ENCODE measurements around the gene TSPAN18.

Gene TSPAN18

DNA sequence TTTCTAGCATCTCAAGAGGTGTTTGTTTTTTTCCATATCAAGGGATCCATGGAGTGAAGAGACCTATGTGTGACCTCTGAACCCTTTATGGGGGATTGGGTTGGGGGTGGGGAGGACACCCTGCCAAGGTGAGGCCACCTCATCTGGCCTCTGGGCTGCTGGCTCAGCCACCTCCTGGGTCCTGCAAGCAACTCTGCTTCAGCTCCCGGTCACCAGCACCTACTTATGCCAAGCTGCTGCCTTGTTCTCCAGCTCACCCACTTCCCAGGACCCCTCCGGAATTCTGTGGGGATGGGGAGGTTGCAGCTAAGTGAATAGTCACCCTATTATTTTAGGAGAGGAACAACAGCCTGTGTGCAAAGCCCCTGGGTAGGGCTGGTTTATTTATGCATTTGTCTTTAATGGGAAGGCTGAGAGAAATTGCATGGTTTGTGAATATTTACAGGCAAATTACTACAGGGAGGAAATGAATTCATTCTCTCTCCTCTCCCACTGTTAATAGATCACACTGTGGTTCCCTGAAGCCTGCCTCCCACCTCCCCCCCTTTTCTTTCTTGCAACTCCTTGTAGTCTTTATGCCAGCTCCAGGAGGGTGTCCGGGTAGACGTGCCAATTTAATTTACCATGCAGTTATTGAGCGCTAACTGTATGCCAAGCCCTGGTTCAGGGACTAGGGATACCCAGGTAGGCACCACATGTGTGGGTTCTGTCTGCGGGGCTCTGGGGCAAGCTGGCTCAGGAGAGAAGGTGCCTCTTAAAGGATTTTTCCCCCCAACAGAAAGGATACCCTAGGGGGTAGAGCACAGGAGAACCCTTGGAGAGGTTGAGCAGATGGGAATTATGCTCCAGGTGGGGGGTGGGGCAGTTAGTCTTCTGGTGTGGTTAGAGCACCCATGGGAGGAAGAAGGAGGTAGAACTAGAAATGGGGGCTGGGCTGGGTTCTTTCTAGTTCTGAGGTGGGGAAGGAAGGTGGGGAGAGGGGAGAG, 50.7 kb downstream of the TSPAN18 start:
- no peak for DNase-seq (ENCODE audit: low read depth)

DNA sequence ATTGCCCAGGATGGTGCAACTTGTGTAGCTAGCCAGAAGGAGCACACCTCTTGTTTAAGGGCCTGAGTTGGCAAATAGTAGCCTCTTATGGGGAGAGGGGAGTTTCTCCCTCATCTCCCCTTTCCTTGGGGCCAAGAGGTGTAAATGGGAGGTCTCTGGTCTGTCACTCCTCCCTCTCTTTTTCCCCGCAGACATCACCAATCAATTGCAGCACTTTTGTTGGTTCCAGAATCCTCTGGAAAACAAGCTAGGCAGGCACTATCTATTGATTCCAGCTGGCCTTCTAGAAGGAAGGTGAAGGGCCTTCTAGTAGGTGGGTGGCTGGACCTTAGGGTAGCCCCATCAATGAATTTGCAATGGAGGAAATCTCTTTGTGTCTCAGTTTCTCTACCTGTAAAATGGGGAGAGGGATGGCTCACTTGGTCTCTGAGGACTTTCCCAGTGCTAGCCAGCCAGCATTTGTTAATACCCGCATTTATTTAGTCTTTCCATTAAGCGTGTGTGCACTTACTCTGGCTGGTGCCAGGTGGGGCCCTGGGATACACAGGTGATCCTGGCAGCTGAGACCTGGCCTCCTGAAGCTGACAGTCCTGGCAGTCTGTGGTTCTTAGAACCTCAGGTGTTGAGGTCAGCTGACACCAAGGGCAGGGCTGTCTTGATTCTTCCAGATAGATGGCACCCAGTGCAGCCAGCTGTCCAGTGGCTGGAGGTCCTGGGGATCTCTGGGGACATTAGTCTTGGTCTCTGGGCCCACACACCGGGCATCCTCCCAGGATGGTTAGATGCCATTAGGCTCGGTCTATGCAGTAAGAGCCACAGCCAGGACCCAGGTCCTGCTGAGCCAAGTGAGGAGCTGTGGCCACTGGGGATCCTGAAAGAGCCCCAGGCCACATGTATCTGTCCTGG, 51.7 kb downstream of the TSPAN18 start:
- DNase-seq (ENCODE audit: low read depth): no peak

DNA sequence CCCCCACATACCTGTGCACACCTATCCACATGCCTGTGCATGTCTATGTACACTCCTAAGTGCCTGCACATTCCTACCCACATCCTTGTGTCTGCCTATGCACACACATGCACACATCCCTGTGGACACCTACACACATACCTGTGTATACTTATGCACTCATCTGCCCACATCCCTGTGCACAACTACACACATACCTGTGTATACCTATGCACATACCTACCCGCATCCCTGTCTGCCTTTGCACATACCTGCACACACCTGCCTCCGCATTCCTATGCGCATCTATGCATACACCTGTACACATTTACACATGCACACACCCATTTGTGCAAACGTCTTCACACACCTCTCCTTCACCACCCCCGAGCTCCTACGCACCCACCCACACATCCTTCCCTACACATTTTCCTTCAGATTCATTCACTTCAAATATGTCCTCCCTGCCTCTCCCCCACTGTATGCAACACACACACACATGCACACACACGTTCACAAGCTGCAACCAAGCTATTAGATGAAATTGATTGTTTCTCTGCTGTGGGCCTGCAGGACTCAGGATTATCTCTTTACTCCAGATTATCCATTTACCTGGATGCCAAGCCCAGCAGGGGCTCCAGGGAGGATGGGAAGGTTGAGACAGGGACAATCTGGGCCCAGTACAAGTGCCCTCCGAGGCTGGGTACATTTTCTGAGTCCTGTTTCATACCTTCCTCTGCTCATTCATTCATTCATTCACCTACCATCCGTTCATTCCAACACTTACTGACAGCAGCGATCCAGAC, 53.2 kb downstream of the TSPAN18 start:
- no peak for DNase-seq (ENCODE audit: low read depth)

DNA sequence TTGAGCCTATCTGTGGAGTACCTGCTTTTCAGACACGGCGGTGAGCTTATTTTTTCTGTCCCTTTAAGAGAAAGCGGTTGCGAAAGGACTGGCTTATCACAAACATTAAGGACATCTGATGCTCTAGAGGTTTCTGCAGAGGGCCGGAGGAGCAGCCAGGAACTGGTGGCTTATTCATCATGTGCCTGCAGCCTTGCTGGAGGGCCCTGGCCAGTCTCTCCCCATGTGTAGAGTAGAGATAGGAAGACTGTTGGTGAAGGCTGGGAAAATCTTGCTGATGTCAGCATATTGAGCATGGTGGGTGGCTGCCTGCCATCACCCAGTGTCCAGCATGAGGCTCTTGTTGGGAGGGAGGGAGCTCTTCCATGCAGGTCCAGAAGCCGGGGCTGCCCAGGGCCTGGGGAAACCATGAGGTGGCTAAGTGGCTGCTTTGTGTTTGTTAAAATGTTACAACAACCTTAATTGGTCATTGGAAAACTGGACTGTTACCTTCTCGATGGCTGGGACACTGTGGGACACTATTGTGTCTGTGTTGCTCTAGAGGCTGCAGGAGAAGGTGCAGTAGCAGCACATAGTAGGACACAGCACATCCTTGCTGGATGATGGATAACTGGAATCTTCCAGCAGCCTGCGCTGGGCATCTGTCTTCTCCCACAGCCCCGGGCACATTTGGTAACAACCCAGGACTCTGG, 54.3 kb downstream of the TSPAN18 start:
- no peak for DNase-seq (ENCODE audit: low read depth)

DNA sequence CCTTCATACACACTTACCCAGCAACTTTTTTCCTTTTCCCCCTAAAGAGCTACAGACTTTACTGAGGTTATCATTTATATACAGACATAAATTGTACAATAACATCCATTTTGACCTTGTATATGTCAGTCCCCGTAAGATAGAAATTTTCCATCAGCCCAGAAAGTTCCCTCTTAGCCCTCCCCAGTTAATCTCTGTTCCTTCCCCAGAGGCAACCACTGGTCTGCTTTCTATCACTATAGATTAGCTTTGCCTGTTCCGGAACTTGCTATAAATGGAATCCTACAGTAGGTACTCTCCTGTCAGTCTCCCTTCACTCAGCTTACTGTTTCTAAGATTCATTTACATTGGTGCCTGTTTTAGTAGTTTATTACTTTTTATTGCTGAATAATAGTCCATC, 54.9 kb downstream of the TSPAN18 start:
- DNase-seq (ENCODE audit: low read depth): no peak

DNA sequence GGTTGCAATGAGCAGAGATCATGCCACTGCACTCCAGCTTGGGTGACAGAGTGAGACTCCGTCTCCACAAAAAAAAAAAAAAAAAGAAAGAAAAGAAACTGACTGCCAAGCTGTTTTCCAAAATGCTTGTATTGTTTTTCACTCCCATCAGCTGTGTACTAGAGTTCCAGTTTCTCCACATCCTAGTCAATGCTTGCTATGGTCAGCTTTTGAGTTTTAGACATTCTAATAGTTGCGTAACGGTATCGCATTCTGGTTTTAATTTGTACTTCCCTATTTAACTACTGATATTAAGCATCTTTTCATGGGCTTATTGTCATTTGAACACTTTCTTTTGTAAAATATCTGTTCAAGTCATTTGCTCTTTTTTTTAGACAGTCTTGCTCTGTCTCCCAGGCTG, 55.7 kb downstream of the TSPAN18 start:
- DNase-seq (ENCODE audit: low read depth): no peak

DNA sequence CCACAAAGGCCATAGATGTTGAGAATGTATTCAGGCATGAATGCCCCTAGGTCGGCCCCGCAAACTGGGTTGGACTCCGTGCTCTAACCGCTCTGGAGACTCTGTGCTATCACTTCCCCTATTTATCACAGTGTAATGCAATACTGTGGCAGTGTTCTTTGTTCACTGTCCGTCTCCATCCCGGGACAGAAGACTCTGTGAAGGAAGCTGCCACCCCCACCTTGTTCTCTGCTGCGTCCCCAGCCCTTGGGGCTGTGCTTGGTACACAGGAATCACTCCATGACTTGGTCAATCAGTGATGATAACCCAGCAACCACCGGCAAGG, 57.6 kb downstream of the TSPAN18 start:
- DNase-seq (ENCODE audit: low read depth): no peak

DNA sequence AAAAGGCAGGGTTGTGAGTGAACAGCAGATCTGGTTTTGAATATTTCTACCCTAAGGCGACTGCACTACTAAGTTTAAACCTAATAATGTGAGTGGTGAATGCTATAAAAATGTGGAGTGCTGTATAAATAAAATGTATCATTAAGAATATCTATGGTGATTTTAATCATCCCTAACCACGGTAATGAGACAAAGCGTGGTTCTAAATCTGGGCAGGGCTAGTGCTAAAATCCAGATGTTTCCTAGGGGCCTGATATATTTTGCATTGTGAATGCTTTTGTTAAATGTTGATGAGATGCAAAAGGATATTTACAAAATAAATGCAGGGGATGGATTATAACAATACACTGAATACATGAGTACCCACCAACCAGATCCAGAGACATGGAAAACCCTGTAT, 58.1 kb downstream of the TSPAN18 start:
- DNase-seq (ENCODE audit: low read depth): no peak

DNA sequence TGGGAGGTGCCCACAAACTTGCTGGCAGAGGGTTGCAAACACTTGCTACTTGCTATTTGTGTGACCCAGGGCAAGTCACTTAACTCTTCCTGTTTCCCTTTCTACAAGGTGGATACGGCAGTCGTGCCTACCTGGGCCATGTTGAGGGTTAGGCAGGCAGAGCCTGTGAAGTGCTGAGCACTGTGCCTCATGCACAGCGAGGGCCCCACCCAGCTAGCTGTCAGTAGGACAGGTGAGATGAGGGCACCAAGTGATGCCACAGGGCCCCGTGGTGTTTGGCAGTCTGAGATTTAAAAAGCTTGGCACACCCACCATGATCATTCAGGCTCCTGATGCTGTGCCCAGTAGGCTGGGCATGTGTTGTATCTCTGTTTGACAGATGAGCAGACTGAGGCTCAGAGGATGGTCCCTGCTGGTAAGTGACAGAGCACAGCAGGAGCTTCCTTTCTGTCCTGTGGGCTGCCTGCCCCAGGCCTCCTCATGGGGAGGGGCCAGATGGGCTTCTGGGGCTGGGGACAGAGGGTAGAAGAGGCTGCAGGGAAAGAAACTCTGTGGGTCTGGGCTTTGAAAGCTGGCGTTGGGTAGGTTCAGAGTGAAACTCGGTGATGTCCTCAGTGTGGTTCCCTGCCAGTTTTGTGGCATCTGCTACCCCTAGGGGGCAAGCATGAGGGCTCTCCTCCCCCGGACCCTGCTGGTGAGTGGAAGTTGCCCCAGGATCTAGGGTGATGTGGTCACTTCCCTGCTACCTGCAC, 59.3 kb downstream of the TSPAN18 start:
- no peak for DNase-seq (ENCODE audit: low read depth)

DNA sequence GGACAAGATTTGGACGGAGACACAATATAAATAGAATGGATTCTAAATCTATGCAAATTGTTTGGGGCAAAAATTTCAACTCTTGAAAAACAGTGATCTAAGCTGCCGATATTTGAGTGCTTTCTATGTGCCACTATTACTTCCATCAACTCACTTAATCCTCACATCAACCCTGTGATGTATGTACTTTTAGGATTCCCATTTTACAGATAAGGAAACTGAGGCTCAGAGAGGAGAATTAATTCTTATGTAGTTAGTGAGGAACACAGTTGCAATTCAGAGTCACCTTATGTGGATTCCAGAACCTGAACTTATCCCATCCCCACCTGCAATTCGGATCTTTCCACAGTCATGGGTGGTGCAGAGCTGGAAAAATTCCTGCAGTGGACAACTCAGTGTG, 60.3 kb downstream of the TSPAN18 start:
- no peak for DNase-seq (ENCODE audit: low read depth)

DNA sequence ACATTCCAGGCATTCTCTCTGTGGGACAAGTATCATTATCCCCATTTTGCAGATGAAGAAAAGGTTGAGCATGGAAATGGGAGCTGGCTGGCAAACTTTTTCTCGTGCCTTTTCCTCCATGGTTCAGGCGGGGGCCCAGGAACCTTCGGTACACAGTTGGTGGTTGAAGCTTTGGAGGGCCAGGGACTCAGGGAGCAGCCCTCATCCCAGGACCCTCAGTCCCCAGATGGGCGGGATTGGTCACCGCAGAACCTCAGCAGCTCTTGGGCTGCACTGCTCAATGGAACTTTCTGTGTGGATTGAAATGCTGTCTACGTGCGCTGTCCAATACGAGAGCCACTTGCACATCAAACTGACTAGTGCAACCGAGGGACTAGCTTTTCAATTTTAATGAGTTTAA, 61.2 kb downstream of the TSPAN18 start:
- no peak for DNase-seq (ENCODE audit: low read depth)

DNA sequence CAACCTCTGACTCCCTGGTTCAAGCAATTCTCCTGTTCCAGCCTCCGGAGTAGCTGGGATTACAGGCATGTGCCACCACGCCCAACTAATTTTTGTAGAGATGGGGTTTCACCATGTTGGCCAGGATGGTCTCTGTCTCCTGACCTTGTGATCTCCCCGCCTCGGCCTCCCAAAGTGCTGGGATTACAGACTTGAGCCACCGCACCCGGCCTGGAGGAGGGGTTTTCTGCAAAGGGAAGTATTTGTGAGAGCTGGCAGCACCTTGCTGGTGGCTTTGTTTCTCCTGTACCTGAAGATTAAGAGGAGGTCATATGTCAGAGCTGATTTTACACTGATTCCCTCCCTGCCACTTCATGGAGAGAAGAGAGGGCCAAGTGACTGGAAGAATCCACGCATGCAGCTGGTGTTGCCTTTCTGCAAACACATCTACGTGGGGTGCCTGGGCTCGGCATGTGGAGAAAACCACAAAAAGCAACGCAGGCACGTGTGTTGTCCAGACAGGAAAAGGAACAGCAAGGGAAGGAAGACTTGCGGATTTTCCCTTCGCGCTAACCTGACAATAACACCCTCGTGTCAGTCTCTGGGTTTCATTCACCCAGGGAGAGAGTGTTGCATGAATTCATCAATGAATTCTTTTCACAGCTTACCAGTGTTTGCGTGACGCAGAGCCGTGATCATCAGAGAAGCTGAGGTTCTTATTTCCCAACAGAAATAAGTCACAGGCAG, 61.9 kb downstream of the TSPAN18 start:
- no peak for DNase-seq (ENCODE audit: low read depth)

DNA sequence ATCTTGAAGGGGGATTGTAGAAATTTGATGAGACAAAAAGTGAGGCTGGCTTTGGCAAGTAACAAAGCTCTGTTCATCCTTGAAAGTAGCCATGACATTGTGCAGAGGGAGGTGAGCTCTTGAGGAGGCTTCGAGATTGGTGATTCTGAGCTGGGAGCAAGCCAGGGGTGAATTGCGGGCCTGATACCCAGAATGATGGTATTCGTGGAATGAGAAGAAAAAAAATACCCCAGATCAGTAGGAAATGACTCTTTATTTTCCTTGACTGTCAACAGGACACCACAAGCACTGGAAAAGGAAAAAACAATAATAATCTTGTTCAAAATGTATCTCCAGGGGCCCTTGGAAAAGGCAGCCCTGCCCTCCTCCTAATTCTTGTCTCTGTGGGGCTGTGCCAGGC, 62.7 kb downstream of the TSPAN18 start:
- DNase-seq (ENCODE audit: low read depth): no peak

DNA sequence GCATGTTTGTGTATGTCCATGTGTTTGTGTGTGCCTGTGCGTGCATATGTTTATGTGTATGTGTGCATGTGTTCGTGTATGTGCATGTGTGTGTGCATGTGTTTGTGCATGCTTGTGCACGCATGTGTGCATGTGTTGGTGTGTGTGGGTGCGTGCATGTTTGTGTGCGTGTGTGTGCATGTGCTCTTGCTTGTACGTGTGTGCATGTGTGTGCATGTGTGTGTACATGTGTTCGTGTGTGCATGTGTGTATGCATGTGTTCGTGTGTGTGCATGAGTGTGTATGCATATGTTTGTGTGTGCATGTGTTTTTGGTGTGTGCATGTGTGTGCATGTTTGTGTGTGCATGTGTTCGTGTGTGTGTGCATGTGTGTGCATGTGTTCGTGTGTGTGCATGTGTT, 63.4 kb downstream of the TSPAN18 start:
- DNase-seq (ENCODE audit: low read depth): no peak

DNA sequence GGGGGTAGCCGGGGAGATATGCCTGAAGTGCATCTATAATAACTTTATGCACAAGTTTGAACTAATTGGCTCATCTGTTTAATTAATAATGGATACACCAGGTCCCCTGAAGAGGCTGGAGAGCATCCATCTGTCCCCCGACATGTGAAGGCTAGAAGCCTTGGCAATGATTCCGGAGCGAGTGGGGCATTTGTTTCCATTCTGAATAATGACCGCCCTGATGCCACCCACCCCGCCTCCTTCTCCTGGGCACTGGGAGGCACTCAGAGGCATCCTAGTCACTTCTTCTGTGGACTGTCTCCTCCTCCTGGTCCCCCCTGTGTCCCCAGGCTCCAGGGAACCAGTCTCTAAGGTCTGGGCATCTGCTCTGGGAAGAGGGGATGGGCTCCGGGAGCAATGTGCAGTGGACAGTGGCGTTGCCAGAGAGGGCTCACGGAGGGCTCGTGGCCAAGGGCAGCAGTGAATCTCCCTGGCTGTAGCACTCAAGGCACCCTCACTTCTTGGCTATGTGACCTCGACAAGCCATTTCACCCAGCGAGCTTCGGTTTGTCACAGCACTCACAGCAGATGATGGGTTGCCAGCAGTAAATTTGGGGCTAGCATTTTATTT, 64.7 kb downstream of the TSPAN18 start:
- no peak for DNase-seq (ENCODE audit: low read depth)

DNA sequence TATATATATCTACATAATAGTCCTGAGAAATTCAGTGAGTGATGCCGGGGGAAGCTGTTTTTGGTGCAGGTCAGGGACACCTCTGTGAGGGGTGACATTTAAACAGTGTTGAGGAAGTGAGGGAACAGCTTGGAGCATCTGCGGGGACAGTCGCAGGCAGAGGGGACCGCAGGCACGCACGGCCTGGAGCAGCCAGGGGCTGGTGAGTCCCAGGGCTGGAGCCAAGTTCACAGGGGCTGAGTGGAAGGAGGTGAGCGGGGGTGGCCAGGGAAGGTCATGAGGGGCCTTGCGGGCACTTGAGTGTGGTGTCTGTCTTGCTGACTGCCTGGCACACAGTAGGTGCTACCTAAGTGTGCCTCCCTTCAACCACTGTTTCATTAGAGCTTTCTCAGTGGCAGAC, 65.4 kb downstream of the TSPAN18 start:
- no peak for DNase-seq (ENCODE audit: low read depth)

DNA sequence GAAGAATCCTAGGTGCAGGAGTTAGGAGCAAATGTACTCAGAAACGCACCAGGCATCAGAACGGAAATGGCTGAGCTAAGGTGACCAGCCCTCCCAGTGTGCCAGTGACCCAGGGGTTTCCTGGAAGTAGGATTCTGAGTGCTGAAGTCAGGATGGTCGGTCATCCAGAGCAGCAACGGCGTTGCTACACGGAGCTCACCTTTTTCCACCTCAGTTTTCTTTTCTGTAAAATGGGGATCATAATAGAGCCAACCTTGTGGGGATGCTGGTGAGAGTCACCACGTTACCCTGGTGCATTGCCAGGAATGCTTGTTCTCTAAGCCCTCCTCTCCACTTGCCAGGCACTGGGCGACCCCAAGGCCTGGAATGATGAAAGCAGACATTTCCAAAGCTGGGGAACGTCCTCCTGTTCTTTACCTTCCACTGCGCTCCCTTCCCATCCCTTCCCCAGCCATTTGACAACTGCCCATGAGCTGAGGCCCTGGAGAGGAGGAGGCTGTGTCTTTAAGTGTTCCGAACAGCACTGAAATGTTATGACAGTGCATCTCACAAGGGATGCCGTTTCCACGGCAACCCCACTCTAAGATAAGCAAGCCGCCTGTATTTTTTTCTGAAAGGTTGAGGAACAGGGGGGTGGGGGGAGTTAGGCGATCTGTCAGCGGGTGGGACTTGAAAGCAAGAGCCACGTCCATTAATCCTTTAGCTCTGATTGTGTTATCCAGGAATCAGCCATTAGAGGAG, 66.8 kb downstream of the TSPAN18 start:
- DNase-seq (ENCODE audit: low read depth): no peak

DNA sequence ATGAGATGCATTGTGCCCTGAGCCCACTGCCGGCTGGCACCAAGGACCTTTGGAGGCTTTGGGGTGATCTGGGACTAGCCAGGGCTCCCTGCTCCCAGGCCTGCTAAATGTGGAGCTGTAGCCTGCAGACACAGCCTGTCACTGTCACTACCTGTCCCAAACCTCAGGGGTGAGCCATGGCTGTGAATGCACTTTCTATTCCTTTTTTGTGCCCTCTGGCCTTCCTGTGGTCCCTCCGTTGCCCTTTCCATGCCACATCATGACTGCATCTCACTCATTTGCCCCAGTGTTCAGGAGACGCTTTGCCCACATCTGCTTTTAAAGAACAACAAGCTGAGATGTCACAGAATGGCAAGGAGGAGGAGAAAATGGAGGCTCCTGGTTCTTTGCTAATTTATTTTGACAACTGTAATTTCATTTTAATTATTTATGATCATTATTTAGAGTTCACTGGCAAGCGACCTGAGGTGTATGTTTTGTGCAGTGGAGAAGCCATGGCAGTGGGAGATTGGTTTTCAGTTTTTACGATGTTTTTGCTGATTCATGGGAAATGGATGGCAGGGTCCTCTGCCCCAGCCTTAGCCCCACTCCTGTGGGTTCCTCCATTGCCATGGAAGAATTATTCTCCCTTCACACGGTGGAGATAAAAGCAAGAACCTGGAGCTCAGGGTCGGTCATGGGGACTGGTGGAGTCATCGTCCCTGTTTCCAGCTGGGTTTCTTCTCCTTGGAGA, 69.2 kb downstream of the TSPAN18 start:
- no peak for DNase-seq (ENCODE audit: low read depth)
